A673 (cell line): ENCODE results near the gene VAV3.

Source experiments
- EZH2 ChIP-seq: fragments of 200-600 bp; sonication (generic); IDR thresholded peaks from 2 replicates; pipeline ENCODE4 v1.6.1; 2017; ENCODE audit warnings: borderline replicate concordance, low read depth, mild to moderate bottlenecking, mixed read lengths, antibody characterized with exemption, low read length; ENCODE audit not compliant: poor library complexity, severe bottlenecking
- TF ChIP-seq, protein P1 (sequence below): fragments of 300-800, 200-600 bp; sonication (generic); conservative IDR thresholded peaks from 2 replicates; pipeline ENCODE4 v1.5.1; 2017; ENCODE audit warnings: low read depth, mild to moderate bottlenecking, antibody characterized with exemption, low read length, moderate library complexity, mixed read lengths

DNA sequence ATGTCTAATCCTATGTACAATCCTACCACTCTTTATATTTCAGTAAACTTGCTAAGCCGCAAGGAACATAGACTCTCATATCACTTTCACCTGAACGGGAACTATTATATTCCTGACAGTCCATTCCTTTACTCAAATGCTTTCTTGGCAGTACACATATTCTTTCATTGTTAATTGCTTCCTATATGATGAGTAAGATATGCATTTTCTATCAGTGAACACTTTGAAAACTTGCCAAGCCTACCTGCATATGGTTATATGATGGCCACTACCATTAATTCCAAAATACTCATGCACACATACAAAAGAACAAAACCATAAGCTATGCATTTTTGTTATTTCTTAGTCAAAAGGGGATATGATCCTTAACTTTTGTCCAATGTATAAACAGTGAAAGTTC lies 341.5 kb downstream of the VAV3 start:
- TF ChIP-seq, protein P1, sequence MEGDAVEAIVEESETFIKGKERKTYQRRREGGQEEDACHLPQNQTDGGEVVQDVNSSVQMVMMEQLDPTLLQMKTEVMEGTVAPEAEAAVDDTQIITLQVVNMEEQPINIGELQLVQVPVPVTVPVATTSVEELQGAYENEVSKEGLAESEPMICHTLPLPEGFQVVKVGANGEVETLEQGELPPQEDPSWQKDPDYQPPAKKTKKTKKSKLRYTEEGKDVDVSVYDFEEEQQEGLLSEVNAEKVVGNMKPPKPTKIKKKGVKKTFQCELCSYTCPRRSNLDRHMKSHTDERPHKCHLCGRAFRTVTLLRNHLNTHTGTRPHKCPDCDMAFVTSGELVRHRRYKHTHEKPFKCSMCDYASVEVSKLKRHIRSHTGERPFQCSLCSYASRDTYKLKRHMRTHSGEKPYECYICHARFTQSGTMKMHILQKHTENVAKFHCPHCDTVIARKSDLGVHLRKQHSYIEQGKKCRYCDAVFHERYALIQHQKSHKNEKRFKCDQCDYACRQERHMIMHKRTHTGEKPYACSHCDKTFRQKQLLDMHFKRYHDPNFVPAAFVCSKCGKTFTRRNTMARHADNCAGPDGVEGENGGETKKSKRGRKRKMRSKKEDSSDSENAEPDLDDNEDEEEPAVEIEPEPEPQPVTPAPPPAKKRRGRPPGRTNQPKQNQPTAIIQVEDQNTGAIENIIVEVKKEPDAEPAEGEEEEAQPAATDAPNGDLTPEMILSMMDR, result no peak
- no peak for TF ChIP-seq EZH2
